ENCODE data around the gene CORO2B. TPM values are rescaled to one million over a fixed set of nuclear protein-coding genes. Genes with fewer than 3 reads are reported as not detected.

Gene CORO2B
- total RNA-seq, 5 donors from 2014 or later (not counting 1 experiment from before 2014, with no cell fraction given), result 0.06 to 0.39 (median 0.09) TPM; not detected in 2

DNA sequence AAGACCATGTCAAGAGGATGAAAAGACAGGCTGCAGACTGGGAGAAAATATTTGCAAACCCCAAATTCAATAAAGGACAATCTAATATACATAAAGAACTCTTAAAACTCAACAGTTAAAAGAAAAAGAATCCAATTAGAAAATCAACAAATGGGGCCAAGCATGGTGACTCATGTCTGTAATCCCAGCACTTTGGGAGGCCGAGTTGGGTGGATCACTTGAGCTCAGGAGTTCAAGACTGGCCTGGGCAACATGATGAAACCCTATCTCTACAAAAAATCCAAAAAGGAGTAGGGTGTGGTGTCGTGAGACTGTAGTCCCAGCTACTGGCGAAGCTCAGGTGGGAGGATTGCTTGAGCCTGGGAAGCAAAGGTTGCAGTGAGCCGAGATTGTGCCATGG, 184.3 kb downstream of the CORO2B start:
- Mint-ChIP-seq H3K27me3 (peaks cover 6 to 18% of the 10 kb centered on the region in 2 donors), H3K9me3 (no peaks in the 10 kb centered on the region), H3K27ac (no peak overlapping the region), H3K4me3 (no peak overlapping the region), H3K36me3 (no peaks in the 10 kb centered on the region), H3K4me1 (no peaks in the 10 kb centered on the region)
- DNase-seq (no peak), ATAC-seq (replicated peaks in 1 of 4) (no peak)
- POLR2A ChIA-PET, result interaction anchor here in 1 of 2 donors (0.7 kb wide), 1 partner anchor 80 kb away, joined by 6 read pairs; no protein-coding TSS in a partner anchor
- Histone ChIP-seq H3K4me1 (ENCODE audit: control insufficient read depth in 1 of 2, extremely low read depth in 1 of 2, insufficient read depth in 2 of 2, low read length in 2 of 2) (no peaks in the 10 kb centered on the region), H3K9me3 (no peaks in the 10 kb centered on the region), H3K4me3 (ENCODE audit: control insufficient read depth in 1 of 2, extremely low read depth in 1 of 2, low read length in 1 of 2) (no peak overlapping the region), H3K27ac (ENCODE audit: low read length) (no peak overlapping the region), H3K36me3 (ENCODE audit: control insufficient read depth in 2 of 2, extremely low read depth in 1 of 2, insufficient read depth in 1 of 2, low read length in 1 of 2) (no peaks in the 10 kb centered on the region), H3K27me3 (replicated peaks in 1 of 2; ENCODE audit: control insufficient read depth in 2 of 2, extremely low read depth in 1 of 2, insufficient read depth in 2 of 2, low read length in 1 of 2) (peaks cover 0 to 14% of the 10 kb centered on the region in 2 experiments)
- WGBS (ENCODE audit: insufficient coverage), result 100% methylated on average over 1 of the region's 4 CpGs
- CTCF ChIA-PET, result interaction anchor here in 1 of 2 donors (0.7 to 1.3 kb wide), 2 partner anchors 113 to 1169 kb away, joined by 3 read pairs; no protein-coding TSS in a partner anchor

DNA sequence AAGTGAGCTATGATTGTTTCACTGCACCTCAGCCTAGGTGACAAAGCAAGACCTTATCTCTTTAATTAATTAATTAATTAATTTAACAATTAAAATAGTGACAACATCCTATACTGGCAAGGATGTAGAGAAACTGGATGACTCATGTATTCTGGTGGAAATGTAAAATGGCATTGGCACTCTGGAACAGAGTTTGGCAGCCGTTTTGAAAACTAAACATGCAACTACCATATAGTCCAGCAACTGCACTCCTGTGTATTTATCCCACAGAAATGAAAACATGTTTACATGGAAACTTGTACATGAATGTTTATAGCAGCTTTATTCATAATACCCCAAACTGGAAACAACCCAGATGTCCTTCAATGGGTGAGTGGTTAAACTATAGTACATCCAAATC, 185.3 kb downstream of the CORO2B start:
- Histone ChIP-seq H3K36me3 (ENCODE audit: control insufficient read depth in 2 of 2, extremely low read depth in 1 of 2, insufficient read depth in 1 of 2, low read length in 1 of 2) (no peaks in the 10 kb centered on the region), H3K9me3 (no peaks in the 10 kb centered on the region), H3K27me3 (replicated peaks in 1 of 2; ENCODE audit: control insufficient read depth in 2 of 2, extremely low read depth in 1 of 2, insufficient read depth in 2 of 2, low read length in 1 of 2) (peaks cover 0 to 10% of the 10 kb centered on the region in 2 experiments), H3K4me3 (ENCODE audit: control insufficient read depth in 1 of 2, extremely low read depth in 1 of 2, low read length in 1 of 2) (no peak overlapping the region), H3K4me1 (ENCODE audit: control insufficient read depth in 1 of 2, extremely low read depth in 1 of 2, insufficient read depth in 2 of 2, low read length in 2 of 2) (no peaks in the 10 kb centered on the region), H3K27ac (ENCODE audit: low read length) (no peak overlapping the region)
- H3K9me3 Mint-ChIP-seq, result no peaks in the 10 kb centered on the region
- ChIA-PET CTCF (no interaction called here), POLR2A (no interaction called here)
- no CpG with 5 or more reads among the region's 1 CpG for WGBS (ENCODE audit: insufficient coverage)
- no peaks in the 10 kb centered on the region for H3K4me1 Mint-ChIP-seq
- peaks cover 9 to 17% of the 10 kb centered on the region in 2 donors for H3K27me3 Mint-ChIP-seq
- no peak overlapping the region for H3K4me3 Mint-ChIP-seq
- no peaks in the 10 kb centered on the region for H3K36me3 Mint-ChIP-seq
- ATAC-seq (replicated peaks in 1 of 4) (no peak), DNase-seq (no peak)
- no peak overlapping the region for H3K27ac Mint-ChIP-seq

- no peaks in the 10 kb centered on the region for H3K36me3 Mint-ChIP-seq
- no peaks in the 10 kb centered on the region for H3K9me3 Mint-ChIP-seq
- ATAC-seq (replicated peaks in 1 of 4) (no peak), DNase-seq (no peak)
- no peaks in the 10 kb centered on the region for H3K9me3 ChIP-seq
- no peak overlapping the region for H3K4me3 ChIP-seq (ENCODE audit: control insufficient read depth in 1 of 2, extremely low read depth in 1 of 2, low read length in 1 of 2)
- no peak overlapping the region for H3K4me3 Mint-ChIP-seq
- ChIA-PET CTCF (interaction anchor here in 1 of 2 donors (0.5 to 0.6 kb wide), 2 partner anchors 8 to 639 kb away, joined by 3 to 4 read pairs; no protein-coding TSS in a partner anchor), POLR2A (no interaction called here)
- WGBS (ENCODE audit: insufficient coverage), result 100% methylated on average over 1 of the region's 11 CpGs
- no peaks in the 10 kb centered on the region for H3K36me3 ChIP-seq (ENCODE audit: control insufficient read depth in 2 of 2, extremely low read depth in 1 of 2, insufficient read depth in 1 of 2, low read length in 1 of 2)
- H3K27me3 Mint-ChIP-seq, result peaks cover 3 to 9% of the 10 kb centered on the region in 2 donors
- no peaks in the 10 kb centered on the region for H3K4me1 Mint-ChIP-seq
- peaks cover 0 to 6% of the 10 kb centered on the region in 2 experiments for H3K27me3 ChIP-seq (replicated peaks in 1 of 2; ENCODE audit: control insufficient read depth in 2 of 2, extremely low read depth in 1 of 2, insufficient read depth in 2 of 2, low read length in 1 of 2)
- no peak overlapping the region for H3K27ac ChIP-seq (ENCODE audit: low read length)
- H3K4me1 ChIP-seq (ENCODE audit: control insufficient read depth in 1 of 2, extremely low read depth in 1 of 2, insufficient read depth in 2 of 2, low read length in 2 of 2), result no peaks in the 10 kb centered on the region
- H3K27ac Mint-ChIP-seq, result no peak overlapping the region
These were observed 187.0 kb downstream of the CORO2B start for GRCh38 chr15:68765602-68766368.

DNA sequence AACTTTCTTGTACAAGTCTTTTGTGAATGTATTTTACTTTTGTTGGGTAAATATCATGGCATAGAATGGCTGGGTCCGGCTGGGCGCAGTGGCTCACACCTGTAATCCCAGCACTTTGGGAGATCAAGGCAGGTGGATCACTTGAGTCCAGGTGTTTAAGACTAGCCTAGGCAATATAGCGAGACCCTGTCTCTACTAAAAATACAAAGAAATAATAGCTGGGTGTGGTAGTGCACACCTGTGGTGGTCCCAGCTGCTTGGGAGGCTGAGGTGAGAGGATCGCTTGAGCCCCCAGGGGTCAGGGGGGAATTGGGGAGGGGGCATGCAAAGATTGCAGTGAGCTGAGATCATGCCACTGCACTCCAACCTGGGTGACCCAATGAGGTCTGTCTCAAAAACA, 189.0 kb downstream of the CORO2B start:
- H3K4me1 Mint-ChIP-seq, result no peaks in the 10 kb centered on the region
- peaks cover 3 to 4% of the 10 kb centered on the region in 2 donors for H3K27me3 Mint-ChIP-seq
- Histone ChIP-seq H3K36me3 (ENCODE audit: control insufficient read depth in 2 of 2, extremely low read depth in 1 of 2, insufficient read depth in 1 of 2, low read length in 1 of 2) (no peaks in the 10 kb centered on the region), H3K4me1 (ENCODE audit: control insufficient read depth in 1 of 2, extremely low read depth in 1 of 2, insufficient read depth in 2 of 2, low read length in 2 of 2) (no peaks in the 10 kb centered on the region), H3K27ac (ENCODE audit: low read length) (no peak overlapping the region), H3K9me3 (no peaks in the 10 kb centered on the region), H3K4me3 (ENCODE audit: control insufficient read depth in 1 of 2, extremely low read depth in 1 of 2, low read length in 1 of 2) (no peak overlapping the region), H3K27me3 (replicated peaks in 1 of 2; ENCODE audit: control insufficient read depth in 2 of 2, extremely low read depth in 1 of 2, insufficient read depth in 2 of 2, low read length in 1 of 2) (peaks cover 0 to 6% of the 10 kb centered on the region in 2 experiments)
- CTCF ChIA-PET, result no interaction called here
- ATAC-seq (replicated peaks in 1 of 4) (no peak), DNase-seq (no peak)
- H3K9me3 Mint-ChIP-seq, result no peaks in the 10 kb centered on the region
- POLR2A ChIA-PET, result no interaction called here
- WGBS (ENCODE audit: insufficient coverage), result no CpG with 5 or more reads among the region's 4 CpGs
- H3K4me3 Mint-ChIP-seq, result no peak overlapping the region
- no peak overlapping the region for H3K27ac Mint-ChIP-seq
- H3K36me3 Mint-ChIP-seq, result no peaks in the 10 kb centered on the region

GRCh38 chr15:68768321-68768720, 189.5 kb downstream of the CORO2B start:
- H3K27ac ChIP-seq (ENCODE audit: low read length), result no peak overlapping the region
- H3K4me3 ChIP-seq (ENCODE audit: control insufficient read depth in 1 of 2, extremely low read depth in 1 of 2, low read length in 1 of 2), result no peak overlapping the region
- POLR2A ChIA-PET, result no interaction called here
- H3K27me3 ChIP-seq (replicated peaks in 1 of 2; ENCODE audit: control insufficient read depth in 2 of 2, extremely low read depth in 1 of 2, insufficient read depth in 2 of 2, low read length in 1 of 2), result peaks cover 0 to 6% of the 10 kb centered on the region in 2 experiments
- Mint-ChIP-seq H3K36me3 (no peaks in the 10 kb centered on the region), H3K27me3 (peaks cover 3 to 4% of the 10 kb centered on the region in 2 donors), H3K27ac (no peak overlapping the region), H3K4me1 (no peaks in the 10 kb centered on the region), H3K4me3 (no peak overlapping the region), H3K9me3 (no peaks in the 10 kb centered on the region)
- WGBS (ENCODE audit: insufficient coverage), result no CpG with 5 or more reads among the region's 2 CpGs
- no peaks in the 10 kb centered on the region for H3K9me3 ChIP-seq
- DNase-seq, result no peak
- no peak for ATAC-seq (replicated peaks in 1 of 4)
- CTCF ChIA-PET, result no interaction called here
- no peaks in the 10 kb centered on the region for H3K4me1 ChIP-seq (ENCODE audit: control insufficient read depth in 1 of 2, extremely low read depth in 1 of 2, insufficient read depth in 2 of 2, low read length in 2 of 2)
- H3K36me3 ChIP-seq (ENCODE audit: control insufficient read depth in 2 of 2, extremely low read depth in 1 of 2, insufficient read depth in 1 of 2, low read length in 1 of 2), result no peaks in the 10 kb centered on the region

DNA sequence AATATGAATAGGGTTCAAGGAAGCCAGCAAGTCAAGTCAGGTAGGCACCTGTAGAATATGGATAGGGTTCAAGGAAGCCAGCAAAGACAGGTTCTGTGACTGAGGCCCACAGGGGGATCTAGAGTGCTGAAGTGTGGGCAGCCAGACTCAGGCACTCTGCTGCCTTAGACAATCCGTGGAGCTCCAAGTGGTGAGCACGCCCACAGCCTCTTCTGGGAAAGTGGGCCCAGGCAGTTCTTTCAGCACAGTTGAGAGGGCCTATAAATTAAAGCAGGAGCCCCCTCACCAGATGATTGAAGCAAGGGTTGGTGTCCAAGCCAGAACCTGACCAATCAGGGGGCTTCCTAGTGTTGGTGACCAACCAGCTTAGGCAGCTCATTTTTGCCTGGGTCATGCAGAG, 190.9 kb downstream of the CORO2B start:
- H3K36me3 ChIP-seq (ENCODE audit: control insufficient read depth in 2 of 2, extremely low read depth in 1 of 2, insufficient read depth in 1 of 2, low read length in 1 of 2), result no peaks in the 10 kb centered on the region
- peaks cover 0 to 6% of the 10 kb centered on the region in 2 experiments for H3K27me3 ChIP-seq (replicated peaks in 1 of 2; ENCODE audit: control insufficient read depth in 2 of 2, extremely low read depth in 1 of 2, insufficient read depth in 2 of 2, low read length in 1 of 2)
- H3K27ac Mint-ChIP-seq, result no peak overlapping the region
- ChIA-PET CTCF (no interaction called here), POLR2A (interaction anchor here in 1 of 2 donors (0.6 kb wide), 1 partner anchor 19 kb away, joined by 5 read pairs; no protein-coding TSS in a partner anchor)
- no peaks in the 10 kb centered on the region for H3K4me1 ChIP-seq (ENCODE audit: control insufficient read depth in 1 of 2, extremely low read depth in 1 of 2, insufficient read depth in 2 of 2, low read length in 2 of 2)
- no peak overlapping the region for H3K4me3 Mint-ChIP-seq
- ATAC-seq (replicated peaks in 1 of 4) (no peak), DNase-seq (no peak)
- no peak overlapping the region for H3K4me3 ChIP-seq (ENCODE audit: control insufficient read depth in 1 of 2, extremely low read depth in 1 of 2, low read length in 1 of 2)
- H3K27ac ChIP-seq (ENCODE audit: low read length), result no peak overlapping the region
- WGBS (ENCODE audit: insufficient coverage), result 86% methylated on average over 2 of the region's 2 CpGs
- H3K9me3 Mint-ChIP-seq, result no peaks in the 10 kb centered on the region
- no peaks in the 10 kb centered on the region for H3K4me1 Mint-ChIP-seq
- H3K9me3 ChIP-seq, result no peaks in the 10 kb centered on the region
- no peaks in the 10 kb centered on the region for H3K36me3 Mint-ChIP-seq
- H3K27me3 Mint-ChIP-seq, result peaks cover 3 to 4% of the 10 kb centered on the region in 2 donors
